GM19240 (cell line): ENCODE data around the gene ANO3.
"Not testable (repeated sequence)": the region's sequence is repeated elsewhere in the genome, so short reads cannot be mapped to it uniquely, and the experiment has no call there.

Experiments
- DNase-seq: peaks from one replicate; pipeline ENCODE4 v3.0.0; 2011; ENCODE audit warnings: low spot score; ENCODE audit not compliant: insufficient read length

Gene ANO3

DNA sequence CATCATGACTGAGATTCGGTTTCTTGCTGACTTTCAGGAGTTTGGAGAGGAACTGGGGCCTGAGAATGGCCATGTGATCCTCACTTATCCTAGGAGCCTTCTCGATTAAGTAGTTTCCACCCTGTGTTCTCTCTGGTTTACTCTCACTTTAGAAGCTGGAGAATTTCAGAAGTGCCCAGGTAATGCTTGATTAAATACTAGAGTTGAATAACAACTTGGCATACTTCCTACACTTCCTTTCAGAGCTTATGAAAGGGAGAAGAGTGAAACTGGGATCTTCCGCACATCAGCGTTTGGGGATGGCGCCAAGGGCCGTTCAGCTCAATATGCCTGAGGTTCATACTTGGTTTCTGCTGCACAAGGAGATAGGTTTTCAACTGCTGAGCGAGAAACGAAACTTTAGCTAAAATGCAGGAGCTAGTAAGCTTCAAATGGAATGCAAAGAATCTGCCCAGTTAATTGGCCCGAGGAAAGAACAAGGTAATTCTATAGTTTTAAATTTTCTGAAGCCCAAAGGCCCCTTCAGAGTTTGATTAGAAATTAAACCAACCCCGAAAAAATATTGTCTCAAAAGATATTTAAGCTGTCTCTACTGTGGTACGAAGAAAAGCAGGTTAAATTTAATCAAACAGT lies 241.0 kb downstream of the ANO3 start:
- DNase-seq, result no peak

- no peak for DNase-seq
These were observed 242.0 kb downstream of the ANO3 start for GRCh38 chr11:26573896-26574295.

DNA sequence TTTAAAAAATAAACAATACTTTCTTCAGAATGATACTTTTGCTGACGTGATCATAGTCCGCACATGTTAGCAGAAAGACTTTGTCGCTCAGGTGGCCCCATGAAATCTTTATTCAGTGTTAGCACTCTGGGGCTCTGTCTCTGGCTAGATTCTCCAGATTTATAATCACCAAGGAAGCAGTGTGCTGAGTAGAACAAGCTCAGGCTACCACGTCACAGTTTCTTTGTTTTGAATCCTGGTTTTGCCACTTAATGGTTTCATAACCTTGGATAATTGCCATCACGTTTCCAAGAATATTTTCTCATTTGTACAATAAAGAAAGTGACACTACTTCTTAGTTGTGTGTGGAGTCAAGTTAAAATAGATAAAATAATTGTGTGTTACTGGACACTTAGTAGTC lies 244.0 kb downstream of the ANO3 start:
- no peak for DNase-seq

DNA sequence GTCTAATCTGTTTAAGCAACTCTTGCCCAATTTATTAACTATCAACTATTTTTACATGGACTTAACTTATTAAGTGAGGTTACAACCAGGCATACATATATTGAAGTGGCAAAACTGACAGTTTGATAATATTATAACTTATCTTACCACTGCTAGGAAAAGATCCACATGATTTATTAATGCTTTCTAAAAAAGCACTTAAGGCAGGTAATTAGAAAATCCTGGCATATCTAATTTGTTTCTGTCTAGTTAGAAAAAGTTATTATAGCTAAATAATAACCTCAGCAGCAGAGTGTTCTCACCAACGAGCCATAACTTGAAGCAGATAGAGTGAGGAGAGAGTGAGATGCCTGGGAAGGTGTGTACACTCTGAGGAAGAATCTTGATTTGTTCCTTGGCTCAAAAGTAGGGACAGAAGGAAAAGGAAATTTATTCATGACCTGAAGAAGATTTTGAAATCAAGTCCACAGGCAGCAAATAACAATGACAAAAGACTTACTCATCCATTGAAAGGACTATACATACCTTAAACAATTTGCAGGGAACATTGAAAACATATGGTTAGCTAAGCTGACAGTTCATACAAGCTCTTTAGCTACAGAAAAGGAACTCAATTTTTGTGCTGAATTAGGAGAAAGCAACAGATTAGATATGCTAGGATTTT lies 247.2 kb downstream of the ANO3 start:
- no peak for DNase-seq

GRCh38 chr11:26579683-26580082 lies 247.8 kb downstream of the ANO3 start:
- DNase-seq, result no peak

DNA sequence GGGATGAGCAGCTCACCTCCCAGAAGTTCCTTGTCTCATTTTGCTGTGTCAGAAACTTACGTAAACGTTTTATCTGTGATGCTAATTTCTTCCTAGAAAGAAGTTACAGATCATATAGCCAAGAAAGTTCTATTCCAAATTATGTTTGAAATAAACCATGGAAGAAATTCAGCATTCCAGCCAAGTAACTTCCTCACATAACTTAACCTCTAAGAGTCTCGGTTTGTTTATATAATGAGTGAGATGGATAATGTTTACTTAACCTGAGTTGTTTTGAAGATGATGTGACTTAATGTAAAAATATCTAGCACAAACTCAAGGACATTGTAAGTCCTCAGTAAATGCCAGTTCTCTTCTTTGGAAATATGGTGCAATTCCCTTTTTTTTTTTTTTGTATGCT lies 249.0 kb downstream of the ANO3 start:
- no peak for DNase-seq

- DNase-seq, result no peak
These were observed 251.6 kb downstream of the ANO3 start for GRCh38 chr11:26583550-26583949.

GRCh38 chr11:26584818-26585217 lies 252.9 kb downstream of the ANO3 start:
- DNase-seq, result no peak

GRCh38 chr11:26587073-26587472 lies 255.1 kb downstream of the ANO3 start:
- DNase-seq, result no peak

DNA sequence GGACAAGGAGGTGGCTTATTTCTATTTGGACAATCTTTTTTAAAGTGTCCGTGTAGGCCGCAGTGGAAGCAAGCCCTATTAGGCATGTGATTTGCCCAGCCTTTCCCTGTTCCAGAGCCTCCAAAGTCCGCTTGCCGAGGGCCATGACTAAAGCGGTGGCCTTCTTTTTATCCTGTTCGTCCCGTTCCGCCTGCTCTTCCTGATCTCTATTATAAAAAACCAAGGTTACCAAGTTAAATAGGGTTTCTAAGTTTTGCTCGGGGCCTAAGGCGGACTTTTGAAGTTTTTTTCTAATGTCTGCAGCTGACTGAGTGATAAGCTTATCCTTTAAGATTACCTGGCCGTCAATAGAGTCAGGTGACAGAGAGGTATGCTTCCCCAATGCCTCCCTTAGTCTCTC lies 261.8 kb downstream of the ANO3 start:
- DNase-seq, result no peak

DNA sequence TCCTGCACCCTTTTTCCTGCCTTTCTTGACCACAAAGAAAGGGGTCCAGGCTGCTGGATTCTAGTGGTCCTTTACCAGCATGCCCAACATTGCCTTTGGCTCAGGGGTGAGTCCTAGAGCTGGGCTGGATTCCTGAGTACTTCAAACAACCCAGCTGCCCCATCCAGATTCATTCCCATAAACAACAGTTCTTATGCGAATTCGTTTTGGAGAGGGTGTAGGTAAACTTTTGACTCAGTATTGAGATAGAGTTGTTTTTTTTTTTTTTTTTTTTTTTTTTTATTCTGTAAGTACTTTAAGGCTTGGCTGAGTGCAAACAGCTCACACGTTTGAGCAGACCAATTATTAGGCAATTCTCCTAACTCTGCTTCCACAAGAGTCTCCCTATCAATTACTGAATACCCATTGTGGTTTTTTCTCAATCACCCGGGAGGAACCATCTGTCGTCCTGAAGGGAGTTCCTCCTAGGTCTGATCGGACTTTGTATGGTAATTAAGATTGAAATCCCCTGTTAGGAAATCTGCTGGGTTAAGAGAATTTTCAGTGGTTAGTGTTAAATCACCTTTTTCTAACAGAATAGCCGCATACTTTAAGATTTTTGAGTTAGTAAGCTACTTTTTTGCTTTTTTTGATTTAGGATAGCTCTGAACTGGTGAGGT lies 263.4 kb downstream of the ANO3 start:
- not testable (repeated sequence) for DNase-seq

DNA sequence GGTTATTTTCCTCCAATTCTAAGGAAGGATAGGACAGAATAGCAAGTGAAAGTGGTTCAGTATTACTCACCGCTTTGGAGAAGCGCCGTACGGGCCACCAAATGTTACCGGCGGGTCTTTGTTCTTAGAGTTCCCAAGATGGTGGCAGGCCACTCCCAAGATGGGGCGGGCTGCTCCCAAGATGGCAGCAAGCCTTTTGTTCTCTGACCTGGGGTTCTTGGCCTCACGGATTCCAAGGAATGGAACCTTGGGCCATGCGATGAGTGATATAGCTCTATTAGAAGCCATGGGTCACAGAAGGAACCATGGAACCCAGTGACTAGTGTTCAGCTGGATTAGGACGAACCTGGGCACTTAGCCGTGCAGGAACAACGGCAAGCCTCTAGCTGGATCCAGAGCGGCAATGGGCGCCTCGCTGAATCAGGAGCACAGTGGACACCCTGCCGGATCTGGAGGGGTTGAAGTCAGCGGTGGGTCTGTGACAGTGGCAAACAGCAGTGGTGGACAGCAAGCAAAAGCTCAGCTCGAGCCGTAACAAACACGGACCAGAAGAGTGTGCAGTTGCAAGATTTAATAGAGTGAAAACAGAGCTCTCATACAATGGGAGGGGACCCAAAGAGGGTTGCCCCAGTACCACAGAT lies 265.2 kb downstream of the ANO3 start:
- not testable (repeated sequence) for DNase-seq

- DNase-seq, result no peak
These were observed 266.0 kb downstream of the ANO3 start for GRCh38 chr11:26597899-26598298.

DNA sequence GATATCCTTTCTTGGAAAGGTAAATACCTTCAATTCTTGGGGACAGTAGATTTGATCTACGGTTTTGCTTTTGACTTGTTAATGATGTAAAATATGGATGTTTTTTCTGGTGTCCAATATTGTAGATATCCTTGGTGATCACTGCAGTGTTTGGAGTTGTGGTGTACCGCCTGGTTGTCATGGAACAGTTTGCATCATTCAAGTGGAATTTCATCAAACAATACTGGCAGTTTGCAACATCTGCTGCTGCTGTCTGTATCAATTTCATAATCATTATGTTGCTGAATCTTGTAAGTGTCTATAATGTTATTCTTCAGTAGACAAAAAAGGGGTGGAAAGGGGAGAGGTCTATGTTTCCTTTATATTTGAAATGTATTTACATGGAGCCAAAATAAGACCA lies 267.5 kb downstream of the ANO3 start:
- DNase-seq, result no peak

DNA sequence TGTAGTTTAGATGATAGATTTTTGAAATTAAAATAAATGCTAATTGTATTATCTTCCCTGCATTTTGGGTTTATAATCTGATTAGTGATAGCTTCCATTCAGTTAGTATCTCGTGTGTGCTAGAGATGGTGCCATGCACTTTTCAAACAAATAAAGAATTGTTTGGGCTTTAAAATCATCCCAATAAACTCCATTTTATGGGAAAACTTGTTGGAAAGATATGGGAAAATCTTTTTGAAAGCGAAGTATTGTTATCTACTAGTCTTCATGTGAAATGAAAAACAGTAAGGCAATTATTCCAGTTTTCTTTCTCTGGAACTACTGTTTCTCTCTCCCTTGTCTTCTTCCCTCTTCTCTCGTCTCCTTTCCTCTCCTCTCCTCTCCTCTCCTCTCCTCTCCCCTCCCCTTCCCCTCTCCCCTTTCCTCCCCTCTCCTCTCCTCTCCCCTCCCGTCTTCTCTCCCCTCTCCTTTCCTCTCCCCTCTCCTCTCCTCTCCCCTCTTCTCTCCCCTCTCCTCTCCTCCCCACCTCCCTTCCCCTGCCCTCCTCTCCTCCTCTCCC lies 268.0 kb downstream of the ANO3 start:
- no peak for DNase-seq

- DNase-seq, result no peak
These were observed 276.0 kb downstream of the ANO3 start for GRCh38 chr11:26607725-26608506.

GRCh38 chr11:26608507-26609146 lies 276.7 kb downstream of the ANO3 start:
- no peak for DNase-seq

- no peak for DNase-seq
These were observed 281.8 kb downstream of the ANO3 start for GRCh38 chr11:26613759-26614158.

DNA sequence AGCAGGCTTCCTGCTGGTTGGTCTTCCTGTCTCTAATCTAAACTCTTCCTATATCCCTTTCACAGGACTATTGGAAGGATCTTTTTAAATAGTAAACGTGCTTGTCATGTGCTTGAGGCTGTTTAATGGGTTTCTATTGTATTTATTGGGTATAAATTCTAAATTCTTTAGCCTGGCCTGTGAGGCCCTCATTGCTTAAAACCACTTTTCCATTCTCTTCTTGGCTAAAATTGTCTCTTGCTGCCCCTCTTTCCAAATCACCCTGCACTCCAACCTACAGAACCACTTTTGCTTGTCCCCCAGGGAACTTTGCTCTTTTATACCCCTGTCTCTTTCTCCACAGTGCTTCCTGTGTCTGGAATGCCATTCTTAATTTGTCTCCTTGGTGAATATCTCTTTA lies 286.5 kb downstream of the ANO3 start:
- DNase-seq, result no peak

GRCh38 chr11:26620282-26621045 lies 288.5 kb downstream of the ANO3 start:
- DNase-seq, result no peak
